ENCODE results near the gene DHRSX. TPM values are rescaled to one million over a fixed set of nuclear protein-coding genes. Genes with fewer than 3 reads are reported as not detected.

The DHRSX gene
- total and polyA plus RNA-seq, 10 of the 15 experiments (the other 5 are each of a cell fraction or from before 2014, with no cell fraction given), result 1.7 to 39.5 (median 16.5) TPM

GRCh38 chrX:2383735-2384134, 117.0 kb downstream of the DHRSX start (continued):
- TF ChIP-seq BCL11A (IDR thresholded peaks at IDR 0.05; ENCODE audit: low read depth, low read length), result no peak
- TF ChIP-seq NFIC (IDR thresholded peaks at IDR 0.05; ENCODE audit: low read depth, low read length), result no peak
- TF ChIP-seq NR2C1 (IDR thresholded peaks at IDR 0.05), result no peak
- TF ChIP-seq, protein P1, sequence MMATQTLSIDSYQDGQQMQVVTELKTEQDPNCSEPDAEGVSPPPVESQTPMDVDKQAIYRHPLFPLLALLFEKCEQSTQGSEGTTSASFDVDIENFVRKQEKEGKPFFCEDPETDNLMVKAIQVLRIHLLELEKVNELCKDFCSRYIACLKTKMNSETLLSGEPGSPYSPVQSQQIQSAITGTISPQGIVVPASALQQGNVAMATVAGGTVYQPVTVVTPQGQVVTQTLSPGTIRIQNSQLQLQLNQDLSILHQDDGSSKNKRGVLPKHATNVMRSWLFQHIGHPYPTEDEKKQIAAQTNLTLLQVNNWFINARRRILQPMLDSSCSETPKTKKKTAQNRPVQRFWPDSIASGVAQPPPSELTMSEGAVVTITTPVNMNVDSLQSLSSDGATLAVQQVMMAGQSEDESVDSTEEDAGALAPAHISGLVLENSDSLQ (IDR thresholded peaks at IDR 0.05), result no peak
- TF ChIP-seq BCLAF1 (IDR thresholded peaks at IDR 0.05), result no peak
- TF ChIP-seq HSF1 (IDR thresholded peaks at IDR 0.05; ENCODE audit: low read depth, low read length), result no peak
- no peak for TF ChIP-seq CHD1 (IDR thresholded peaks at IDR 0.05; ENCODE audit: low read depth, low read length)
- TF ChIP-seq TAF1 (IDR thresholded peaks at IDR 0.05; ENCODE audit: borderline replicate concordance, low read depth, low read length), result no peak
- TF ChIP-seq GATAD2B (conservative IDR thresholded peaks at IDR 0.05; ENCODE audit: low read depth), result no peak
